OCI-LY7 (cell line): Measurements from ENCODE around the gene HSPB7.

ENCODE experiments used
- CTCF ChIP-seq: fragments of 200-600 bp; sonication (generic); conservative IDR thresholded peaks from 2 replicates; pipeline ENCODE4 v1.5.1; 2014; ENCODE audit warnings: mild to moderate bottlenecking, antibody characterized with exemption, low read length, moderate library complexity, mixed read lengths
- EZH2phosphoT487 ChIP-seq: fragments of 200-600 bp; sonication (generic); IDR thresholded peaks from 2 replicates; pipeline ENCODE4 v1.6.1; 2018; ENCODE audit warnings: low read depth, borderline replicate concordance, mild to moderate bottlenecking, mixed run types, antibody characterized with exemption, low read length, moderate library complexity, mixed read lengths

- TF ChIP-seq CTCF (no peak), EZH2phosphoT487 (no peak)
Measured at GRCh38 chr1:16063921-16064320, 46.1 kb upstream of the HSPB7 start.
